Measurements from ENCODE around the gene PHLPP1.

PHLPP1 gene

DNA sequence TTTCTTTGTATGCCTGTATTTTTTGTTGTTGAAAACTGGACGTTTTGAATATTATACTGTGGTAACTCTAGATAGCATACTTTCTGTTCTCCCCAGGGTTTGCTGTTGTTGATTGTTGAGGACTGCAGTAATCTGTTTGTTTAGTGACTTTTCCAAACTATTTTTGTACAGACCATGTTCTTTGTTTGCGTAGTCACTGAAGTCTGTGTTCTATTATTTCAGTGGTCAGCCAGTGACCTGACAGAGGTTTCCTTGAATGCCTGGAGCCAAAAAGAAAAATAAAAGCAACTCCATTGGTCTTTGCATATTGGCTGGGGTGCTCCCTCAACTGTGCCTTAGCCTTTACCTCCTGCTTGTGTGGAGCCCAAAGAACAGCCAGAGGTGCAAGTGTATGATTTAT, 42.7 kb upstream of the PHLPP1 start:
- no peak for ATAC-seq
- no peak for TF ChIP-seq ZFP3 (CRISPR knock-in tag; IDR thresholded peaks at IDR 0.05)
- TF ChIP-seq, protein P1, sequence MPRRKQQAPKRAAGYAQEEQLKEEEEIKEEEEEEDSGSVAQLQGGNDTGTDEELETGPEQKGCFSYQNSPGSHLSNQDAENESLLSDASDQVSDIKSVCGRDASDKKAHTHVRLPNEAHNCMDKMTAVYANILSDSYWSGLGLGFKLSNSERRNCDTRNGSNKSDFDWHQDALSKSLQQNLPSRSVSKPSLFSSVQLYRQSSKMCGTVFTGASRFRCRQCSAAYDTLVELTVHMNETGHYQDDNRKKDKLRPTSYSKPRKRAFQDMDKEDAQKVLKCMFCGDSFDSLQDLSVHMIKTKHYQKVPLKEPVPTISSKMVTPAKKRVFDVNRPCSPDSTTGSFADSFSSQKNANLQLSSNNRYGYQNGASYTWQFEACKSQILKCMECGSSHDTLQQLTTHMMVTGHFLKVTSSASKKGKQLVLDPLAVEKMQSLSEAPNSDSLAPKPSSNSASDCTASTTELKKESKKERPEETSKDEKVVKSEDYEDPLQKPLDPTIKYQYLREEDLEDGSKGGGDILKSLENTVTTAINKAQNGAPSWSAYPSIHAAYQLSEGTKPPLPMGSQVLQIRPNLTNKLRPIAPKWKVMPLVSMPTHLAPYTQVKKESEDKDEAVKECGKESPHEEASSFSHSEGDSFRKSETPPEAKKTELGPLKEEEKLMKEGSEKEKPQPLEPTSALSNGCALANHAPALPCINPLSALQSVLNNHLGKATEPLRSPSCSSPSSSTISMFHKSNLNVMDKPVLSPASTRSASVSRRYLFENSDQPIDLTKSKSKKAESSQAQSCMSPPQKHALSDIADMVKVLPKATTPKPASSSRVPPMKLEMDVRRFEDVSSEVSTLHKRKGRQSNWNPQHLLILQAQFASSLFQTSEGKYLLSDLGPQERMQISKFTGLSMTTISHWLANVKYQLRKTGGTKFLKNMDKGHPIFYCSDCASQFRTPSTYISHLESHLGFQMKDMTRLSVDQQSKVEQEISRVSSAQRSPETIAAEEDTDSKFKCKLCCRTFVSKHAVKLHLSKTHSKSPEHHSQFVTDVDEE (CRISPR knock-in tag; IDR thresholded peaks at IDR 0.05), result no peak
- TF ChIP-seq ZNF8 (CRISPR knock-in tag; IDR thresholded peaks at IDR 0.05), result no peak
- no peak for TF ChIP-seq GLIS3 (CRISPR knock-in tag; IDR thresholded peaks at IDR 0.05)
- TF ChIP-seq, protein P2, sequence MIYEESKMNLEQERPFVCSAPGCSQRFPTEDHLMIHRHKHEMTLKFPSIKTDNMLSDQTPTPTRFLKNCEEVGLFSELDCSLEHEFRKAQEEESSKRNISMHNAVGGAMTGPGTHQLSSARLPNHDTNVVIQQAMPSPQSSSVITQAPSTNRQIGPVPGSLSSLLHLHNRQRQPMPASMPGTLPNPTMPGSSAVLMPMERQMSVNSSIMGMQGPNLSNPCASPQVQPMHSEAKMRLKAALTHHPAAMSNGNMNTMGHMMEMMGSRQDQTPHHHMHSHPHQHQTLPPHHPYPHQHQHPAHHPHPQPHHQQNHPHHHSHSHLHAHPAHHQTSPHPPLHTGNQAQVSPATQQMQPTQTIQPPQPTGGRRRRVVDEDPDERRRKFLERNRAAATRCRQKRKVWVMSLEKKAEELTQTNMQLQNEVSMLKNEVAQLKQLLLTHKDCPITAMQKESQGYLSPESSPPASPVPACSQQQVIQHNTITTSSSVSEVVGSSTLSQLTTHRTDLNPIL (CRISPR knock-in tag; IDR thresholded peaks at IDR 0.05; ENCODE audit: low read depth), result no peak
- TF ChIP-seq ISL1 (CRISPR knock-in tag; IDR thresholded peaks at IDR 0.05), result no peak
- TF ChIP-seq ZFP30 (CRISPR knock-in tag; IDR thresholded peaks at IDR 0.05), result no peak
- no peak for TF ChIP-seq SNAI2 (CRISPR knock-in tag; IDR thresholded peaks at IDR 0.05)
- TF ChIP-seq CSDC2 (CRISPR knock-in tag; IDR thresholded peaks at IDR 0.05), result no peak
- TF ChIP-seq, protein P3, sequence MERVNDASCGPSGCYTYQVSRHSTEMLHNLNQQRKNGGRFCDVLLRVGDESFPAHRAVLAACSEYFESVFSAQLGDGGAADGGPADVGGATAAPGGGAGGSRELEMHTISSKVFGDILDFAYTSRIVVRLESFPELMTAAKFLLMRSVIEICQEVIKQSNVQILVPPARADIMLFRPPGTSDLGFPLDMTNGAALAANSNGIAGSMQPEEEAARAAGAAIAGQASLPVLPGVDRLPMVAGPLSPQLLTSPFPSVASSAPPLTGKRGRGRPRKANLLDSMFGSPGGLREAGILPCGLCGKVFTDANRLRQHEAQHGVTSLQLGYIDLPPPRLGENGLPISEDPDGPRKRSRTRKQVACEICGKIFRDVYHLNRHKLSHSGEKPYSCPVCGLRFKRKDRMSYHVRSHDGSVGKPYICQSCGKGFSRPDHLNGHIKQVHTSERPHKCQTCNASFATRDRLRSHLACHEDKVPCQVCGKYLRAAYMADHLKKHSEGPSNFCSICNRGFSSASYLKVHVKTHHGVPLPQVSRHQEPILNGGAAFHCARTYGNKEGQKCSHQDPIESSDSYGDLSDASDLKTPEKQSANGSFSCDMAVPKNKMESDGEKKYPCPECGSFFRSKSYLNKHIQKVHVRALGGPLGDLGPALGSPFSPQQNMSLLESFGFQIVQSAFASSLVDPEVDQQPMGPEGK (CRISPR knock-in tag; IDR thresholded peaks at IDR 0.05; ENCODE audit: borderline replicate concordance), result no peak
- TF ChIP-seq, protein P4, sequence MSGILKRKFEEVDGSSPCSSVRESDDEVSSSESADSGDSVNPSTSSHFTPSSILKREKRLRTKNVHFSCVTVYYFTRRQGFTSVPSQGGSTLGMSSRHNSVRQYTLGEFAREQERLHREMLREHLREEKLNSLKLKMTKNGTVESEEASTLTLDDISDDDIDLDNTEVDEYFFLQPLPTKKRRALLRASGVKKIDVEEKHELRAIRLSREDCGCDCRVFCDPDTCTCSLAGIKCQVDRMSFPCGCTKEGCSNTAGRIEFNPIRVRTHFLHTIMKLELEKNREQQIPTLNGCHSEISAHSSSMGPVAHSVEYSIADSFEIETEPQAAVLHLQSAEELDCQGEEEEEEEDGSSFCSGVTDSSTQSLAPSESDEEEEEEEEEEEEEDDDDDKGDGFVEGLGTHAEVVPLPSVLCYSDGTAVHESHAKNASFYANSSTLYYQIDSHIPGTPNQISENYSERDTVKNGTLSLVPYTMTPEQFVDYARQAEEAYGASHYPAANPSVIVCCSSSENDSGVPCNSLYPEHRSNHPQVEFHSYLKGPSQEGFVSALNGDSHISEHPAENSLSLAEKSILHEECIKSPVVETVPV (CRISPR knock-in tag; IDR thresholded peaks at IDR 0.05), result no peak
- no peak for TF ChIP-seq RARB (CRISPR knock-in tag; IDR thresholded peaks at IDR 0.05)
- no peak for TF ChIP-seq OSR1 (CRISPR knock-in tag; IDR thresholded peaks at IDR 0.05)
- TF ChIP-seq ARNTL (CRISPR knock-in tag; IDR thresholded peaks at IDR 0.05; ENCODE audit: borderline replicate concordance, low read depth), result no peak
- TF ChIP-seq ZC3H10 (CRISPR knock-in tag; IDR thresholded peaks at IDR 0.05), result no peak

DNA sequence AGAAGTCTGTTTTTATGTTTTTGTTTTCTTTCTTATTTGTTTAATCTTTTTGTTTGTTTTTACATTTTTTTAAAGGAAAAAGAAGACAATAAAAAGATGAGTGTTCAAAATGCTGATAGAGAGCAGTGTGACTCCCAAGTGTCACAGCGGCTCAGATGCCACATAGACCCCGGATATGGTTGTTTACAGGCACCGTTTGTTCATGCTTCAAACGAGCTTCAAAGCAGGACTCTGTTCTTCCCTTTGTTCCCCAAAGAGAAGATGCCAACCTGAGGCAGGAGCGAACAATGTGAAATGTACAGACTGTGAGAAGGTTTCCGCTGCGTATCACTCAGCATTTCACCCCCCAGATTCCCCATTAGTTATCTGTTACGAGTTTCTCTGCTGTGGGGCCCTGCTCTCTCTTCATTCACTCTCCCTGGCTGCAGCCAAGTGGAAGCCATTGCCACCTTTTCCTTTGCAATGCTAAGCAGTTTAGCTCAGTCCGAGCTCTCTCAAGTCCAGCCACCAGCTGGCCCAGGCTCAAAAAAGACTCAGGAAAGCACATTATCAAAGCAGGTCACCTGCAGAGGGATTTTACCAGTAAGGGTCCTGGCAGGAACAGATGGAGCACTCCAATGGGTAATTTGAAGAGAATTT, 36.4 kb upstream of the PHLPP1 start:
- TF ChIP-seq CSDC2 (CRISPR knock-in tag; IDR thresholded peaks at IDR 0.05) (no peak), TCF4 (CRISPR knock-in tag; IDR thresholded peaks at IDR 0.05; ENCODE audit: borderline replicate concordance) (no peak), PPARA (CRISPR knock-in tag; IDR thresholded peaks at IDR 0.05; ENCODE audit: borderline replicate concordance) (no peak), TOX (CRISPR knock-in tag; IDR thresholded peaks at IDR 0.05; ENCODE audit: borderline replicate concordance) (no peak)
- TF ChIP-seq, protein P3 (CRISPR knock-in tag; IDR thresholded peaks at IDR 0.05; ENCODE audit: borderline replicate concordance), result no peak
- no peak for ATAC-seq

DNA sequence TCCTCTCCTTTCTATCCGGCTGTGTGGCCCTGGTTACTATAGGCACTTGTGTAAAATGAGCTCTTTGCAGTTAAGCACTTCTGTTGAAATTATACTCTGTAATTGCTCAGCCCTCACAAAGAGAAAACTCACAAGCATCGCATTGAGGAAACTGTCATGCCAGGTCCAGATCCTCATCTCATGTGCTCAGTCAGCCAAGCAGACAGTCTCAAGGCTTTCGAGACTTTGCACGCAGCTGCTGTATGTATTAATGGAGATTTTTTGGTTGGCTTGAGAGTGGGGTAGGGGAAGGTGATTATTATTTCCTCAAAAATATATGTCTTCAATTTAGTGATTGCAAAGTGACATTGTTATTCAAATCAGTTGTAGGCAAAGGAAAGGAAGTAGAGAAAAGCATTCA, 33.0 kb upstream of the PHLPP1 start:
- ATAC-seq, result no peak
- TF ChIP-seq BACH2 (CRISPR knock-in tag; IDR thresholded peaks at IDR 0.05; ENCODE audit: borderline replicate concordance) (no peak), CSDC2 (CRISPR knock-in tag; IDR thresholded peaks at IDR 0.05) (no peak), TOX (CRISPR knock-in tag; IDR thresholded peaks at IDR 0.05; ENCODE audit: borderline replicate concordance) (no peak), ZC3H10 (CRISPR knock-in tag; IDR thresholded peaks at IDR 0.05) (no peak), GLIS3 (CRISPR knock-in tag; IDR thresholded peaks at IDR 0.05) (no peak), ZFP3 (CRISPR knock-in tag; IDR thresholded peaks at IDR 0.05) (no peak), TCF4 (CRISPR knock-in tag; IDR thresholded peaks at IDR 0.05; ENCODE audit: borderline replicate concordance) (no peak), ZFP30 (CRISPR knock-in tag; IDR thresholded peaks at IDR 0.05) (no peak), OSR1 (CRISPR knock-in tag; IDR thresholded peaks at IDR 0.05) (no peak)
- TF ChIP-seq, protein P4 (CRISPR knock-in tag; IDR thresholded peaks at IDR 0.05), result no peak

Data from SK-N-SH treated with all-trans-retinoic acid at 6 μM for 48 hours (cell line).